H1 (cell line): ENCODE data around the gene UNC13D. TPM values are rescaled to one million over a fixed set of nuclear protein-coding genes. Genes with fewer than 3 reads are reported as not detected.

Source experiments
- CTCF ChIA-PET: fragments of 300-600 bp; sonication (Branson Sonifier 250); formaldehyde crosslinking; loops from one replicate; lab custom pipeline; 2021; ENCODE audit not compliant: partially characterized antibody; lab: Charles Lee
- POLR2A ChIA-PET: fragments of 300-600 bp; sonication (Branson Sonifier 250); formaldehyde crosslinking; loops from one replicate; lab custom pipeline; 2021; ENCODE audit warnings: inconsistent platforms; ENCODE audit not compliant: partially characterized antibody; lab: Charles Lee
- DNase-seq, 2 experiments: peaks; one replicate each; pipeline versions ENCODE4 v3.0.0 to v3.0.0-alpha.2; 2010 to 2022; ENCODE audit warnings: low spot score in 2 of 2, low read depth in 1 of 2, mixed read lengths in 1 of 2
- FAIRE-seq: peaks from 2 replicates; lab custom pipeline; 2011; peaks lifted over from hg19 to GRCh38; lab: Jason Lieb, UNC
- H2AFZ ChIP-seq: 2 replicates; pipeline ENCODE4 v1.8.1; 2012; ENCODE audit warnings: low read length, inconsistent platforms
- H2AK5ac ChIP-seq: 2 replicates; pipeline ENCODE4 v1.6.1; 2013; ENCODE audit warnings: low read depth, low read length
- H2BK120ac ChIP-seq: replicated peaks from 2 replicates; pipeline ENCODE3; 2013; ENCODE audit warnings: low read depth, low read length, inconsistent platforms
- H2BK12ac ChIP-seq: 2 replicates; pipeline ENCODE4 v1.6.1; 2013; ENCODE audit warnings: low read depth, low read length
- H2BK15ac ChIP-seq: 2 replicates; pipeline ENCODE4 v1.6.1; 2013; ENCODE audit warnings: low read length
- H2BK20ac ChIP-seq: 2 replicates; pipeline ENCODE4 v1.6.1; 2013; ENCODE audit warnings: low read length
- H2BK5ac ChIP-seq: 2 replicates; pipeline ENCODE4 v1.6.1; 2013; ENCODE audit warnings: low read depth, low read length
- H3K14ac ChIP-seq: 2 replicates; pipeline ENCODE4 v1.6.1; 2013; ENCODE audit warnings: inconsistent platforms; ENCODE audit not compliant: insufficient read length
- H3K18ac ChIP-seq: 2 replicates; pipeline ENCODE4 v1.6.1; 2013; ENCODE audit warnings: low read length; ENCODE audit errors: extremely low read depth
- H3K23ac ChIP-seq: 2 replicates; pipeline ENCODE4 v1.6.1; 2013; ENCODE audit warnings: inconsistent platforms; ENCODE audit not compliant: insufficient read length
- H3K23me2 ChIP-seq: 2 replicates; pipeline ENCODE4 v1.6.1; 2013; ENCODE audit warnings: low read depth, low read length
- H3K27ac ChIP-seq: 2 replicates; pipeline ENCODE4 v1.6.1; 2011; ENCODE audit warnings: low read depth, low read length, inconsistent platforms
- H3K27me3 ChIP-seq, 4 experiments: replicated peaks in 1 of 4; 1 replicate in 1 of 4; 2 replicates in 3 of 4; pipeline versions ENCODE4 v1.6.1 to v1.8.1; 2011 to 2013; ENCODE audit warnings: low read length in 3 of 4, mild to moderate bottlenecking in 3 of 4, inconsistent platforms in 2 of 4, mixed read lengths in 2 of 4, moderate library complexity in 1 of 4; ENCODE audit not compliant: control insufficient read depth in 3 of 4, insufficient read depth in 3 of 4; ENCODE audit errors: extremely low read depth in 1 of 4
- H3K36me3 ChIP-seq, 4 experiments: 2 replicates each; pipeline versions ENCODE4 v1.6.1 to v1.8.1; 2011 to 2013; ENCODE audit warnings: mild to moderate bottlenecking in 4 of 4, low read length in 3 of 4, moderate library complexity in 2 of 4, control low read depth in 1 of 4, inconsistent platforms in 1 of 4; ENCODE audit not compliant: insufficient read depth in 4 of 4, control insufficient read depth in 2 of 4
- H3K4ac ChIP-seq: replicated peaks from 2 replicates; pipeline ENCODE3; 2013; ENCODE audit warnings: low read length, low read depth, mixed read lengths, inconsistent platforms; ENCODE audit not compliant: insufficient read length
- H3K4me1 ChIP-seq, 4 experiments: replicated peaks in 1 of 4; 1 replicate in 1 of 4; 2 replicates in 3 of 4; pipeline versions ENCODE4 v1.6.1 to v1.8.1; 2011 to 2013; ENCODE audit warnings: low read length in 3 of 4, inconsistent platforms in 2 of 4, mixed read lengths in 1 of 4; ENCODE audit not compliant: insufficient read depth in 4 of 4, control insufficient read depth in 3 of 4
- H3K4me2 ChIP-seq, 2 experiments: 2 replicates each; pipeline versions ENCODE4 v1.6.1 to v1.8.1; 2011 to 2013; ENCODE audit warnings: low read depth in 2 of 2, low read length in 2 of 2, control low read depth in 1 of 2, inconsistent platforms in 1 of 2, mild to moderate bottlenecking in 1 of 2; ENCODE audit not compliant: insufficient read depth in 1 of 2
- H3K4me3 ChIP-seq, 4 experiments: fragments of 200-600, 300-600 bp in 1 of 4; sonication (generic), shearing (Covaris generic), sonication (Bioruptor Twin) in 1 of 4; 2 replicates each; pipeline versions ENCODE4 v1.5.1 to v1.8.1; 2011 to 2016; ENCODE audit warnings: low read length in 4 of 4, low read depth in 3 of 4, control low read depth in 2 of 4, inconsistent platforms in 2 of 4, mild to moderate bottlenecking in 2 of 4, mixed read lengths in 1 of 4, moderate library complexity in 1 of 4; ENCODE audit not compliant: insufficient read depth in 2 of 4; ENCODE audit errors: extremely low read depth in 1 of 4
- H3K56ac ChIP-seq: replicated peaks from 2 replicates; pipeline ENCODE3; 2013; ENCODE audit warnings: low read depth, mild to moderate bottlenecking, mixed read lengths, low read length, inconsistent platforms; ENCODE audit not compliant: insufficient read length
- H3K79me1 ChIP-seq: 2 replicates; pipeline ENCODE4 v1.6.1; 2013; ENCODE audit warnings: low read depth, low read length, control low read depth
- H3K79me2 ChIP-seq, 2 experiments: 2 replicates each; pipeline versions ENCODE4 v1.6.1 to v1.8.1; 2012 to 2013; ENCODE audit warnings: low read length in 2 of 2, mild to moderate bottlenecking in 2 of 2, inconsistent platforms in 1 of 2; ENCODE audit not compliant: insufficient read depth in 2 of 2, control insufficient read depth in 1 of 2
- H3K9ac ChIP-seq, 4 experiments: replicated peaks in 1 of 4; 1 replicate in 1 of 4; 2 replicates in 3 of 4; pipeline versions ENCODE4 v1.6.1 to v1.8.1; 2011 to 2013; ENCODE audit warnings: low read depth in 3 of 4, low read length in 3 of 4, control low read depth in 2 of 4, mild to moderate bottlenecking in 2 of 4, moderate library complexity in 2 of 4, inconsistent platforms in 1 of 4; ENCODE audit errors: extremely low read depth in 1 of 4
- H3K9me3 ChIP-seq, 2 experiments: 2 replicates each; pipeline versions ENCODE4 v1.6.1 to v1.8.1; 2012 to 2013; ENCODE audit warnings: mild to moderate bottlenecking in 2 of 2, moderate library complexity in 2 of 2, control low read depth in 1 of 2, inconsistent platforms in 1 of 2, low read depth in 1 of 2, low read length in 1 of 2, mixed read lengths in 1 of 2; ENCODE audit not compliant: insufficient read depth in 2 of 2
- H4K20me1 ChIP-seq, 2 experiments: replicated peaks in 1 of 2; 2 replicates each; pipeline versions ENCODE3 to v1.8.1; 2011 to 2013; ENCODE audit warnings: inconsistent platforms in 2 of 2, low read length in 2 of 2, mild to moderate bottlenecking in 1 of 2; ENCODE audit not compliant: insufficient read depth in 2 of 2, control insufficient read depth in 1 of 2
- H4K5ac ChIP-seq: 2 replicates; pipeline ENCODE4 v1.6.1; 2013; ENCODE audit warnings: low read length, low read depth, mixed read lengths, inconsistent platforms; ENCODE audit not compliant: insufficient read length
- H4K8ac ChIP-seq: 2 replicates; pipeline ENCODE4 v1.8.0; 2013; ENCODE audit warnings: mild to moderate bottlenecking, moderate library complexity, low read length, inconsistent platforms; ENCODE audit not compliant: insufficient read depth; ENCODE audit errors: extremely low read depth
- H4K91ac ChIP-seq: replicated peaks from 2 replicates; pipeline ENCODE3; 2013; ENCODE audit warnings: low read length, mixed read lengths, inconsistent platforms; ENCODE audit not compliant: insufficient read length
- CHD2 ChIP-seq: IDR thresholded peaks from 2 replicates; pipeline ENCODE4 v1.6.1; 2012; ENCODE audit warnings: low read length, improper control_type of control experiment
- CTBP2 ChIP-seq: IDR thresholded peaks from 2 replicates; pipeline ENCODE4 v1.7.0; 2011; ENCODE audit warnings: borderline replicate concordance, mild to moderate bottlenecking, moderate library complexity, mixed read lengths, low read length; ENCODE audit not compliant: insufficient read depth, insufficient read length
- FOSL1 ChIP-seq: IDR thresholded peaks from 2 replicates; pipeline ENCODE4 v1.6.1; 2011; ENCODE audit warnings: mild to moderate bottlenecking, low read depth, low read length, moderate library complexity; ENCODE audit not compliant: insufficient read depth
- GABPA ChIP-seq: IDR thresholded peaks from 2 replicates; pipeline ENCODE4 v1.6.1; 2011; ENCODE audit warnings: mild to moderate bottlenecking, low read length, moderate library complexity, borderline replicate concordance; ENCODE audit not compliant: insufficient read depth
- GTF2F1 ChIP-seq: IDR thresholded peaks from 2 replicates; pipeline ENCODE4 v1.6.1; 2012; ENCODE audit warnings: low read depth, low read length, improper control_type of control experiment, borderline replicate concordance
- POU5F1 ChIP-seq: IDR thresholded peaks from 2 replicates; pipeline ENCODE4 v1.6.1; 2011; ENCODE audit warnings: low read depth, mild to moderate bottlenecking, low read length, moderate library complexity
- SAP30 ChIP-seq: fragments of 300-600 bp; sonication (generic); IDR thresholded peaks from 2 replicates; pipeline ENCODE4 v1.7.1; 2012; ENCODE audit warnings: low read length, moderate library complexity, mild to moderate bottlenecking, inconsistent platforms; ENCODE audit not compliant: insufficient read depth, insufficient replicate concordance
- WGBS, 2 experiments: shearing (Covaris generic) in 1 of 2; methylation state at CpG; one replicate each; pipeline versions ENCODE4 v1.1.6 to v1.1.7; 2013 to 2015; ENCODE audit warnings: low lambda C conversion rate in 2 of 2, mixed read lengths in 2 of 2, inconsistent platforms in 1 of 2, low coverage in 1 of 2, missing lambda C conversion rate in 1 of 2; ENCODE audit not compliant: insufficient replicate concordance in 2 of 2, insufficient coverage in 1 of 2, insufficient read length in 1 of 2; ENCODE audit errors: extremely low coverage in 1 of 2, missing lambda C conversion rate in 1 of 2; 5-methylcytosine and 5-hydroxymethylcytosine counted together
- polyA plus RNA-seq, 7 experiments: library from polyadenylated mRNA; depleted of rRNA in 3 of 7; stranded (reverse) in 5 of 7; unstranded in 2 of 7; fragments of >200 nt in 5 of 7; fragments of 200-250 nt in 2 of 7; gene quantifications; 1 replicate in 5 of 7; 2 replicates in 1 of 7; 4 replicates in 1 of 7; pipeline versions ENCODE4 v1.2.1 to v1.2.3, GENCODE V29; 2011 to 2013; ENCODE audit warnings: missing spikeins in 2 of 7, mixed read lengths in 2 of 7
- total RNA-seq: library from RNA; stranded (reverse); fragmentation: NEBNext Ultra II Directional; extraction: Animal tissue kit (Norgen Biotek cat#: 25700); gene quantifications from 2 replicates; pipeline ENCODE4 v1.2.1, GENCODE V29; 2021

The UNC13D gene
- total and polyA plus RNA-seq, 2 of the 8 experiments (the other 6 are each of a cell fraction or from before 2014, with no cell fraction given), result 3.6 to 8.4 TPM

DNA sequence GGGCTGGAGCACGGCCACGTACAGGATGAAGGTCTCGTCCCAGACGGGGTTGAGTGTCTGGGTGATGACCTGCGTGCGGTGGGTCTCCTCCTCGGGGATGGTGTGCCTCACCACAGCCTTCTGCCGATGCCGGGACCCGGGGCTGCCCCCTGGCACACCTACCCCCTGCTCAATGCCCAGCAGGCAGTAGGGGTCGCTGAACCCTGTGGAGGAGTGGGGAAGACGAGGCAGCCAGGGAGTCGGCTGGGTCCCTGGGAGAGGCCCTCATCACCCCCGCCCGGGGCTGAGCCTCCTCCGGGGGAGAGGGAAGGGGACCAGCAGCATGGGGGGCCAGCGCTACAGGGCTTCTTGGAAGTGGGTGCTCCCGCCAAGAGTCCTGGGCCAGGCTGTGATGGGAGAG is 1.8 kb downstream of the UNC13D start:
- Histone ChIP-seq H3K14ac (no peak overlapping the region), H4K91ac (no peak overlapping the region), H3K4me2 (no peak overlapping the region), H3K79me1 (no peaks in the 10 kb centered on the region), H2BK20ac (no peak overlapping the region), H4K20me1 (peaks cover 0 to 1% of the 10 kb centered on the region in 2 experiments), H3K23ac (no peak overlapping the region), H2BK12ac (0 out of 2 replicates have a peak overlapping the region, but pooled peaks have one; percentile 12), H2BK120ac (no peak overlapping the region), H4K5ac (no peak overlapping the region), H3K18ac (no peak overlapping the region), H3K23me2 (no peaks in the 10 kb centered on the region), H2AK5ac (no peak overlapping the region), H3K36me3 (peaks cover 2 to 10% (median 9%) of the 10 kb centered on the region in 4 experiments; a peak in 6 of 8 replicates), H3K27me3 (no peaks in the 10 kb centered on the region), H2BK5ac (no peak overlapping the region), H3K4me3 (no peak overlapping the region), H3K4ac (no peak overlapping the region), H3K9ac (no peak overlapping the region), H4K8ac (peak overlapping the region; percentile 51; the same call in 1 of the 2 replicates), H3K79me2 (no peaks in the 10 kb centered on the region), H2BK15ac (no peak overlapping the region), H3K56ac (no peak overlapping the region), H3K9me3 (no peaks in the 10 kb centered on the region), H2AFZ (no peak overlapping the region), H3K27ac (no peak overlapping the region), H3K4me1 (peaks cover 0 to 8% (median 6%) of the 10 kb centered on the region in 4 experiments; a peak in 4 of 7 replicates)
- no peak for DNase-seq
- POLR2A ChIA-PET, result interaction anchor here (4.2 kb wide), 1 partner anchor 9 kb away, joined by 36 read pairs; no protein-coding TSS in a partner anchor
- CTCF ChIA-PET, result interaction anchor here (0.6 to 27.2 kb wide), 4 partner anchors 10 to 156 kb away, joined by 3 to 563 read pairs (median 82); partner anchors contain the start of gene WBP2
- no peak for FAIRE-seq
- 88% methylated on average over 17 of the region's 18 CpGs; no CpG with 5 or more reads in 1 of the 2 experiments for WGBS, 2 experiments
- no peak for TF ChIP-seq GTF2F1
- TF ChIP-seq POU5F1, result no peak
- TF ChIP-seq GABPA, result no peak
- TF ChIP-seq CHD2, result no peak
- no peak for TF ChIP-seq FOSL1
- no peak for TF ChIP-seq CTBP2
- TF ChIP-seq SAP30, result no peak
